Measurements from ENCODE around the gene LMNA.
"Not testable (repeated sequence)": the region's sequence is repeated elsewhere in the genome, so short reads cannot be mapped to it uniquely, and the experiment has no call there.

Gene LMNA

GRCh38 chr1:156164125-156164831 lies 49.8 kb downstream of the LMNA start:
- no peak for DNase-seq (ENCODE audit: low spot score)

GRCh38 chr1:156165083-156165482 lies 50.6 kb downstream of the LMNA start:
- no peak for DNase-seq (ENCODE audit: low spot score)

- DNase-seq (ENCODE audit: low spot score) = no peak
Observed at GRCh38 chr1:156167536-156167935, 53.0 kb downstream of the LMNA start.

- no peak for DNase-seq (ENCODE audit: low spot score)
Observed at GRCh38 chr1:156172696-156173470, 58.4 kb downstream of the LMNA start.

GRCh38 chr1:156176610-156177210 lies 62.2 kb downstream of the LMNA start:
- DNase-seq (ENCODE audit: low spot score) = no peak

GRCh38 chr1:156177919-156178654 lies 63.6 kb downstream of the LMNA start:
- DNase-seq (ENCODE audit: low spot score) = no peak

GRCh38 chr1:156180471-156180870 lies 66.0 kb downstream of the LMNA start:
- no peak for DNase-seq (ENCODE audit: low spot score)

- not testable (repeated sequence) for DNase-seq (ENCODE audit: low spot score)
Observed at GRCh38 chr1:156181391-156181924, 66.9 kb downstream of the LMNA start.

- not testable (repeated sequence) for DNase-seq (ENCODE audit: low spot score)
Observed at GRCh38 chr1:156182010-156182779, 67.7 kb downstream of the LMNA start.

GRCh38 chr1:156186347-156187177 lies 72.1 kb downstream of the LMNA start:
- not testable (repeated sequence) for DNase-seq (ENCODE audit: low spot score)

All from AG08396 (cell line).